Nephron progenitor cell (in vitro differentiated cells): Measurements from ENCODE around the gene LEKR1.

Experiments used
- DNase-seq: peaks from one replicate; pipeline ENCODE4 v3.0.0; 2021
- H3K27ac Mint-ChIP-seq: 2 replicates; pipeline ENCODE4 v1.8.0; 2021; ENCODE audit warnings: mild to moderate bottlenecking, moderate library complexity, mixed read lengths
- H3K27me3 Mint-ChIP-seq: 2 replicates; pipeline ENCODE4 v1.8.0; 2021; ENCODE audit warnings: mild to moderate bottlenecking, low read depth, mixed read lengths; ENCODE audit not compliant: poor library complexity
- H3K36me3 Mint-ChIP-seq: 2 replicates; pipeline ENCODE4 v1.8.0; 2021; ENCODE audit warnings: low read depth, mixed read lengths
- H3K4me1 Mint-ChIP-seq: 2 replicates; pipeline ENCODE4 v1.8.0; 2021; ENCODE audit warnings: mixed read lengths
- H3K4me3 Mint-ChIP-seq: 2 replicates; pipeline ENCODE4 v1.8.0; 2021; ENCODE audit warnings: mild to moderate bottlenecking, moderate library complexity, mixed read lengths
- H3K9me3 Mint-ChIP-seq: 2 replicates; pipeline ENCODE4 v1.8.0; 2021; ENCODE audit warnings: mild to moderate bottlenecking, moderate library complexity, mixed read lengths
- CTCF ChIP-seq: fragments of 200-600 bp; sonication (generic); IDR thresholded peaks from 2 replicates; pipeline ENCODE4 v1.5.0; 2021; ENCODE audit warnings: antibody characterized with exemption

Gene LEKR1

GRCh38 chr3:156825795-156826143, 384 bp upstream of the LEKR1 start:
- no peak for TF ChIP-seq CTCF
- H3K27me3 Mint-ChIP-seq: peaks cover 11% of the 10 kb centered on the region
- no peak for DNase-seq
- H3K9me3 Mint-ChIP-seq: no peaks in the 10 kb centered on the region
- peak overlapping the region; percentile 87 for H3K4me3 Mint-ChIP-seq
- H3K36me3 Mint-ChIP-seq: peaks cover 4% of the 10 kb centered on the region
- H3K4me1 Mint-ChIP-seq: peaks cover 39% of the 10 kb centered on the region
- peak overlapping the region; percentile 94 for H3K27ac Mint-ChIP-seq

- Mint-ChIP-seq H3K4me3 (peak overlapping the region; percentile 87), H3K36me3 (peaks cover 4% of the 10 kb centered on the region), H3K27ac (peak overlapping the region; percentile 94), H3K9me3 (no peaks in the 10 kb centered on the region), H3K27me3 (peaks cover 15% of the 10 kb centered on the region), H3K4me1 (peaks cover 34% of the 10 kb centered on the region)
- TF ChIP-seq CTCF: no peak
- DNase-seq: no peak
Observed at GRCh38 chr3:156826896-156827882, 1.0 kb downstream of the LEKR1 start.

- no peak overlapping the region for H3K27ac Mint-ChIP-seq
- TF ChIP-seq CTCF: no peak
- no peak overlapping the region for H3K4me3 Mint-ChIP-seq
- H3K27me3 Mint-ChIP-seq: peaks cover 12% of the 10 kb centered on the region
- no peaks in the 10 kb centered on the region for H3K9me3 Mint-ChIP-seq
- peaks cover 24% of the 10 kb centered on the region for H3K4me1 Mint-ChIP-seq
- peaks cover 4% of the 10 kb centered on the region for H3K36me3 Mint-ChIP-seq
- DNase-seq: no peak
Observed at GRCh38 chr3:156831006-156831405, 4.9 kb downstream of the LEKR1 start.

GRCh38 chr3:156834435-156834834, 8.3 kb downstream of the LEKR1 start:
- Mint-ChIP-seq H3K27ac (no peak overlapping the region), H3K4me3 (no peak overlapping the region), H3K4me1 (no peaks in the 10 kb centered on the region), H3K36me3 (peaks cover under 1% of the 10 kb centered on the region), H3K9me3 (no peaks in the 10 kb centered on the region), H3K27me3 (peaks cover 12% of the 10 kb centered on the region)
- TF ChIP-seq CTCF: no peak
- no peak for DNase-seq

- H3K4me3 Mint-ChIP-seq: no peak overlapping the region
- no peaks in the 10 kb centered on the region for H3K36me3 Mint-ChIP-seq
- H3K9me3 Mint-ChIP-seq: no peaks in the 10 kb centered on the region
- no peaks in the 10 kb centered on the region for H3K4me1 Mint-ChIP-seq
- peaks cover 11% of the 10 kb centered on the region for H3K27me3 Mint-ChIP-seq
- DNase-seq: no peak
- no peak for TF ChIP-seq CTCF
- no peak overlapping the region for H3K27ac Mint-ChIP-seq
Observed at GRCh38 chr3:156834962-156835535, 8.9 kb downstream of the LEKR1 start.
